Measurements from ENCODE around the gene ZBED3.

ZBED3 gene

DNA sequence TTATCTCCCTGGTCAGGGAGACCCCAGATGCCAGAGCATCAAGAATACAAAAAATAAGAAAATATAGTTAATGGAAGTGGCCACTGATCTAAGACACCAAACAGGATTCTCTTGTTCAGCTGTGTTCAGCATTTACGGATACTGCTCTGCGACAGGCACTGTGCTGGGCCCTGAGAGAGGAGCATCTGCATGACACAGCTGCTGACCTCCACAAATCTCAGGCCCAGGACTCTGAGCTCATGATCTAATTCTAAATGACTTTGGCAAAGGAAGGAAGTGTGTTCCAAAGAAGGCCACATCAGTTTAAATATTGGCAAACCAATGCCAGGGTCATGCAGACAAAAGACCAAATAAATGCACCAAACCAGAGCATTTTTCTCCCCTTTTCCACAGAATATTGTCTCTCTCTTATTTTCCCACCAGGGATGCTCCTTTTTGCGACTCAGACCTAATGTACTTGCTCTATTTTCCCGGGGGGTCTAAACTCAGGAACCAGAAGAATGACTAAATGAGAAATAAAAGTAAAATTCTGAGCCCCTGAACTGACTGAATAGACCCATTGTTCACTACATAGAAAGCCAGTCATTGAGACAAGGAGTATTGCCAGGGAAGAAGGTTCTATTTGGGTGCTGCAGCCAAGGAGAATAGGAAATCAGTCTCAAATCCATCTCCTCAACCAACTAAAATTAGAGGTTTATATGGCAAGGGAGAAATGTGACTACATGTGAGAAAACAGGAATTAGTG, 58.3 kb downstream of the ZBED3 start:
- no peaks in the 10 kb centered on the region for H3K36me3 ChIP-seq (ENCODE audit: control insufficient read depth, insufficient read depth, low read length)
- H3K4me1 ChIP-seq (ENCODE audit: control insufficient read depth, insufficient read depth, low read length) = peaks cover 3% of the 10 kb centered on the region
- no peak overlapping the region for H3K9ac ChIP-seq (ENCODE audit: low read length)
- H3K27ac ChIP-seq (ENCODE audit: low read depth, low read length) = no peak overlapping the region
- no peak overlapping the region for H3K4me3 ChIP-seq (ENCODE audit: low read length)
- H3K27me3 ChIP-seq (ENCODE audit: control insufficient read depth, insufficient read depth, low read length) = no peaks in the 10 kb centered on the region

DNA sequence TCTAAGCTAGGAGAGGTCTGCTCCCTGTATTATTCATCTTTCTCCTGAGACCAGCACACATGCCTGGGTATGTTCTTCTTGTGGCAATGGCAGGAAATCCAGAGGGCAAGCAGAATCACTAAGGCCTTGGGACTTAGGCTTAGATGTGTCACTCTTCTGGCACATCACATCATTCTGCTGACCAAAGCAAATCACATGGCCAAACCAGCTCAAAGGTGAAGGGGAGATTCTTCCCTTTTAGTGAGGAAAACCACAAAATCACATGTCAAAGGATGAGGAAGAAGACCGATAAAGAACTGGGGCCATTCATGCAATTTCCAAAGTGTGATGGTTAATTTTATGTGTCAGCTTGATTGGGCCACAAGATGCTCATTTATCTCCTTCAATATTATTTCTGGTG, 62.6 kb downstream of the ZBED3 start:
- Histone ChIP-seq H3K27me3 (ENCODE audit: control insufficient read depth, insufficient read depth, low read length) (no peaks in the 10 kb centered on the region), H3K4me1 (ENCODE audit: control insufficient read depth, insufficient read depth, low read length) (no peaks in the 10 kb centered on the region), H3K27ac (ENCODE audit: low read depth, low read length) (no peak overlapping the region), H3K36me3 (ENCODE audit: control insufficient read depth, insufficient read depth, low read length) (no peaks in the 10 kb centered on the region), H3K4me3 (ENCODE audit: low read length) (no peak overlapping the region), H3K9ac (ENCODE audit: low read length) (no peak overlapping the region)

DNA sequence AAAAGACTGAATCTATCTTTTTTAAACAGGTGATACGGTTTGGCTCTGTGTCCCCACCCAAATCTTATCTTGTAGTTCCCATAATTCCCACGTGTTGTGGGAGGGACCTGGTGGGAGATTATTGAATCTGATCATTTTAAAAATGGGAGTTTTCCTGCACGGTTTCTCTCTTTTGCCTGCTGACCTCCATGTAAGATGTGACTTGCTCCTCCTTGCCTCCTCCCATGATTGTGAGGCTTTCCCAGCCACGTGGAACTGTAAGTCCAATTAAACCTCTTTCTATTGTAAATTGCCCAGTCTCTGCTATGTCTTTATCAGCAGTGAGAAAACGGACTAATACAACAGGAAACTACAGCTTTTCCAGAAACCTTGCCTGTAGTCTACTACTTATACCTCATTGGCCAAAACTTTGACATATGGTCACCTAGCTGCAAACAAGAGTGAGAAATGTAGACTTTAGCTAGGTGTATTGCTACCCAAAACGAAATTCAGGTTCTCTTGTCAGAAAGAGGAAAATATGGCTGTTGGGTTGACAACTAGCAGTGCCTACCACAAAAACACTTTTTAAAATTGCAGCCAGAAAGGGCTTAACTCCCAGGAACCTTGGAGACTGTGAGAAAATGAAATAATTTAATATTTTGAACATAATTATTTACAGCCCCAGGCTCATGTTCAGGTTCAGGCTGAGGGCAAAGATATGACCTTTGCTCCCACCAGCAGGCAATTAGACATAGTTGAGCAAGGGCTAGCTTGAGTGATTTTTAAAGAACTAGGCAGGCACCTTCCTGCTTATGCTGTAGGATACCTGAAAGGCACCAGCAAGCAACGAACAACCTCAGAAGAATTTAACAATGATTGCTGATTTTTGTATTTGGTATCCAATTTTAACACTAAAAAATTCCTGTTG, 64.3 kb downstream of the ZBED3 start:
- Histone ChIP-seq H3K9ac (ENCODE audit: low read length) (no peak overlapping the region), H3K27me3 (ENCODE audit: control insufficient read depth, insufficient read depth, low read length) (no peaks in the 10 kb centered on the region), H3K27ac (ENCODE audit: low read depth, low read length) (no peak overlapping the region), H3K4me3 (ENCODE audit: low read length) (no peak overlapping the region), H3K36me3 (ENCODE audit: control insufficient read depth, insufficient read depth, low read length) (no peaks in the 10 kb centered on the region), H3K4me1 (ENCODE audit: control insufficient read depth, insufficient read depth, low read length) (no peaks in the 10 kb centered on the region)
